ENCODE data around the gene ABCA7. TPM values are rescaled to one million over a fixed set of nuclear protein-coding genes. Genes with fewer than 3 reads are reported as not detected.

Gene ABCA7
- total RNA-seq, 2 donors from 2014 or later: 34.3 to 37.1 TPM

GRCh38 chr19:1072371-1073015, 32.6 kb downstream of the ABCA7 start:
- Mint-ChIP-seq H3K4me1 (ENCODE audit: low read depth) (peaks cover 69% of the 10 kb centered on the region), H3K36me3 (ENCODE audit: insufficient read depth in 2 of 2) (peaks cover 23 to 39% of the 10 kb centered on the region in 2 donors), H3K9me3 (no peaks in the 10 kb centered on the region), H3K4me3 (peak overlapping the region; percentile 56 to 80), H3K27ac (peak overlapping the region; percentile 76), H3K27me3 (ENCODE audit: low read depth) (no peaks in the 10 kb centered on the region)
- no peak for DNase-seq
- no peak for ATAC-seq (replicated peaks in 1 of 2)

GRCh38 chr19:1073063-1073955, 33.4 kb downstream of the ABCA7 start:
- DNase-seq: no peak
- ATAC-seq (replicated peaks in 1 of 2): no peak
- H3K4me1 Mint-ChIP-seq (ENCODE audit: low read depth): peaks cover 76% of the 10 kb centered on the region
- H3K4me3 Mint-ChIP-seq: peak overlapping the region; percentile 50 to 76
- no peaks in the 10 kb centered on the region for H3K9me3 Mint-ChIP-seq
- peaks cover 26 to 46% of the 10 kb centered on the region in 2 donors for H3K36me3 Mint-ChIP-seq (ENCODE audit: insufficient read depth in 2 of 2)
- no peak overlapping the region for H3K27ac Mint-ChIP-seq
- no peaks in the 10 kb centered on the region for H3K27me3 Mint-ChIP-seq (ENCODE audit: low read depth)

GRCh38 chr19:1073956-1074517, 34.1 kb downstream of the ABCA7 start:
- peak overlapping the region; percentile 50 to 76 for H3K4me3 Mint-ChIP-seq
- peaks cover 21 to 40% of the 10 kb centered on the region in 2 donors for H3K36me3 Mint-ChIP-seq (ENCODE audit: insufficient read depth in 2 of 2)
- H3K27ac Mint-ChIP-seq: no peak overlapping the region
- peaks cover 71% of the 10 kb centered on the region for H3K4me1 Mint-ChIP-seq (ENCODE audit: low read depth)
- H3K27me3 Mint-ChIP-seq (ENCODE audit: low read depth): no peaks in the 10 kb centered on the region
- no peaks in the 10 kb centered on the region for H3K9me3 Mint-ChIP-seq
- no peak for DNase-seq
- peak in 1 of 2 donors; percentile 0 for ATAC-seq (replicated peaks in 1 of 2)

- Mint-ChIP-seq H3K36me3 (ENCODE audit: insufficient read depth in 2 of 2) (peaks cover 17 to 38% of the 10 kb centered on the region in 2 donors), H3K4me1 (ENCODE audit: low read depth) (peaks cover 64% of the 10 kb centered on the region)
- DNase-seq: peak; percentile 90 to 91
These were observed 34.8 kb downstream of the ABCA7 start for GRCh38 chr19:1074544-1075283.

GRCh38 chr19:1076046-1076386, 36.1 kb downstream of the ABCA7 start:
- Mint-ChIP-seq H3K4me1 (ENCODE audit: low read depth) (peaks cover 60% of the 10 kb centered on the region), H3K27ac (peak overlapping the region; percentile 92), H3K9me3 (no peaks in the 10 kb centered on the region), H3K27me3 (ENCODE audit: low read depth) (no peaks in the 10 kb centered on the region), H3K4me3 (peak overlapping the region; percentile 61 to 74), H3K36me3 (ENCODE audit: insufficient read depth in 2 of 2) (peaks cover 17 to 38% of the 10 kb centered on the region in 2 donors)
- DNase-seq (no peak), ATAC-seq (replicated peaks in 1 of 2) (no peak)

More at GRCh38 chr19:1074544-1075283, 34.8 kb downstream of the ABCA7 start:
- no peaks in the 10 kb centered on the region for H3K27me3 Mint-ChIP-seq (ENCODE audit: low read depth)
- ATAC-seq (replicated peaks in 1 of 2): peak; percentile 33 to 42
- no peaks in the 10 kb centered on the region for H3K9me3 Mint-ChIP-seq
- peak overlapping the region; percentile 74 to 76 for H3K4me3 Mint-ChIP-seq
- no peak overlapping the region for H3K27ac Mint-ChIP-seq

- Mint-ChIP-seq H3K9me3 (no peaks in the 10 kb centered on the region), H3K27ac (peak overlapping the region; percentile 72), H3K36me3 (ENCODE audit: insufficient read depth in 2 of 2) (peaks cover 13 to 35% of the 10 kb centered on the region in 2 donors), H3K4me1 (ENCODE audit: low read depth) (peaks cover 60% of the 10 kb centered on the region), H3K4me3 (peak overlapping the region; percentile 57 to 82), H3K27me3 (ENCODE audit: low read depth) (no peaks in the 10 kb centered on the region)
- DNase-seq (peak; percentile 91 to 95), ATAC-seq (replicated peaks in 1 of 2) (peak; percentile 80 to 81)
These were observed 37.0 kb downstream of the ABCA7 start for GRCh38 chr19:1076951-1077350.

- peak; percentile 18 to 19 for ATAC-seq (replicated peaks in 1 of 2)
- Mint-ChIP-seq H3K4me3 (peak overlapping the region; percentile 29 to 52), H3K4me1 (ENCODE audit: low read depth) (peaks cover 40% of the 10 kb centered on the region), H3K27me3 (ENCODE audit: low read depth) (no peaks in the 10 kb centered on the region), H3K9me3 (no peaks in the 10 kb centered on the region), H3K27ac (peak overlapping the region; percentile 55), H3K36me3 (ENCODE audit: insufficient read depth in 2 of 2) (peaks cover 13 to 32% of the 10 kb centered on the region in 2 donors)
- DNase-seq: peak; percentile 90 to 91
These were observed 39.7 kb downstream of the ABCA7 start for GRCh38 chr19:1079566-1080111.

GRCh38 chr19:1080360-1081161, 40.7 kb downstream of the ABCA7 start:
- ATAC-seq (replicated peaks in 1 of 2) (no peak), DNase-seq (no peak)
- Mint-ChIP-seq H3K9me3 (no peaks in the 10 kb centered on the region), H3K36me3 (ENCODE audit: insufficient read depth in 2 of 2) (peaks cover 18 to 36% of the 10 kb centered on the region in 2 donors), H3K27me3 (ENCODE audit: low read depth) (no peaks in the 10 kb centered on the region), H3K4me1 (ENCODE audit: low read depth) (peaks cover 43% of the 10 kb centered on the region), H3K4me3 (no peak overlapping the region), H3K27ac (no peak overlapping the region)

- no peaks in the 10 kb centered on the region for H3K9me3 Mint-ChIP-seq
- ATAC-seq (replicated peaks in 1 of 2): no peak
- H3K36me3 Mint-ChIP-seq (ENCODE audit: insufficient read depth in 2 of 2): peaks cover 11 to 30% of the 10 kb centered on the region in 2 donors
- no peaks in the 10 kb centered on the region for H3K27me3 Mint-ChIP-seq (ENCODE audit: low read depth)
- H3K4me3 Mint-ChIP-seq: no peak overlapping the region
- DNase-seq: no peak
- H3K27ac Mint-ChIP-seq: no peak overlapping the region
- H3K4me1 Mint-ChIP-seq (ENCODE audit: low read depth): peaks cover 39% of the 10 kb centered on the region
These were observed 41.6 kb downstream of the ABCA7 start for GRCh38 chr19:1081301-1082164.

- ATAC-seq (replicated peaks in 1 of 2): peak; percentile 77
- Mint-ChIP-seq H3K4me1 (ENCODE audit: low read depth) (peaks cover 32% of the 10 kb centered on the region), H3K4me3 (no peak overlapping the region), H3K27ac (peak overlapping the region; percentile 50), H3K9me3 (no peaks in the 10 kb centered on the region), H3K27me3 (ENCODE audit: low read depth) (no peaks in the 10 kb centered on the region), H3K36me3 (ENCODE audit: insufficient read depth in 2 of 2) (peaks cover 9 to 25% of the 10 kb centered on the region in 2 donors)
- peak; percentile 93 to 94 for DNase-seq
These were observed 42.4 kb downstream of the ABCA7 start for GRCh38 chr19:1082165-1082927.

Data from activated T-cell treated with anti-CD3 and anti-CD28 coated beads, Interleukin-2, amount 50 U/mL, for 72 hours (primary cell).